Smooth muscle cell of trachea (primary cell): Measurements from ENCODE around the gene PIK3R2. TPM values are rescaled to one million over a fixed set of nuclear protein-coding genes. Genes with fewer than 3 reads are reported as not detected.

Source experiments
- total RNA-seq: library from RNA; depleted of rRNA; stranded (reverse); fragments of >200 nt; gene quantifications from 2 replicates; pipeline ENCODE4 v1.2.1, GENCODE V29; 2014

PIK3R2 gene
- total RNA-seq, result 21.5 and 50.6 TPM in 2 replicates

DNA sequence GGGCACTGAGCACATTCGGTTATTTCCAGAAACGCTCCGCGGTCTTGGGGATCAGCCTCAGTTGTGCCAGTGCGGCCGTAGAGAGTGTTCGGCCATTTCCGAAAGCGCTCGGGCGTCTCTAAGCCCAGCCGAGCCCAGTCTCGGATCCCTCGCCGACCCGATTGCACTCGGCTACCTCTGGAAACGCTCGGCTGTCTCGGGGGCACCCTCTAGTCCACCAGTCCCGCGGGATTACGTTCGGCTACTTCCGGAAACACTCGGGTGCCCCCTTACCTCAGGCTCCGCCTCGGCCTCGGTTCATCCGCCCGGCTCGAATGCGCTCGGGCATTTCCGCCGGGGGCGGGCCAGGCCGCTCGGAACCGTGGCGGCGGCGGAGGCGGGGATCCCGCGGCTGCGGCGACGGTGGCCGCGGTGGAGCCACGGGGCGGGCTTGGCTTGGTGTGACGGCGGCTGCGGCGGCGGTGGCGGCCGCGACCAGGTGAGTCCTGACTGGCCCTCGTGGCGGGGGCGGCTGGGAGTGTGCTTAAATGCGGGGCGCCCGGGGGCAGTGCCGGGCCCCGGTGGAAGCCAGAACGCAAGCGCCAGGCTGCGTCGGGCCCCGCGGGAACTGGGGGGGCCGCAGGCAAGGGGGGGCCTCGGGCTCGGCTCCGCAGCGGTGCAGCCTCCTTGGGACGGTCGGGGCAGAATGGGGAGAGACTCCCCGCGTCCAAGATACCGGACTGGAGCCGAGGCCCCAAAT, at the start of gene PIK3R2:
Gene PIK3R2 (plus strand): TSS at position 347 of the 739 bp plus-strand sequence. CDS start 2,717 bp downstream, outside the sequence.

DNA sequence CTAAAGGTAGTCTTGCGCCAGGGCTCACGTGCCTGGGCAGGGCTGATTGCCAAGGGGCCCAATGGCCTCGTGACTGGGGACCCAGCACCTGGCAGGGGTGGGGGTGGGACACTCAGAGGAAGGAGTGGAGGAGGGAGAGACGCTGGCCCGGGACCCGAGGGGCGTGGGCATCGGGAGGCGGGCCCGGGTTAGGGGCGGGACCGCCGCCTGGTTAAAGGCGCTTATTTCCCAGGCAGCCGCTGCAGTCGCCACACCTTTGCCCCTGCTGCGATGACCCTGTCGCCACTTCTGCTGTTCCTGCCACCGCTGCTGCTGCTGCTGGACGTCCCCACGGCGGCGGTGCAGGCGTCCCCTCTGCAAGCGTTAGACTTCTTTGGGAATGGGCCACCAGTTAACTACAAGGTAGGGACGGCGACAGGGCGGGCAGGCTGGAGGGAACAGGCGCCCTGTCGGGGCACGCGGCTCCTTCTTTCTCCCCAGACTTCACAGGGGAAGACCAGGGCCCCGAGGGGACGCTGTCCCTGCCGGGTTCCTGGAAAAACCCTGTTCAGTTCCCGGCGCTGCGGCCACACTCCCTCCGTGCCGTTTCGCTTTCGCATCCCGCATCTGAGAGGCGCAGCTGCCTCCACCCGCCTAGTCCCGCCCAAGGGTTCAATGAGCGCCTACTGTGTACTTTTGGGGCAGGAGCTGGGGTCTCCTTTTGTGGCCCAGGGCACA, 20.8 kb downstream of the PIK3R2 start, which contains the start of gene IFI30:
Gene IFI30 (plus strand): TSS at position 242 of the 717 bp plus-strand sequence. CDS start 29 bp downstream, at position 271.

DNA sequence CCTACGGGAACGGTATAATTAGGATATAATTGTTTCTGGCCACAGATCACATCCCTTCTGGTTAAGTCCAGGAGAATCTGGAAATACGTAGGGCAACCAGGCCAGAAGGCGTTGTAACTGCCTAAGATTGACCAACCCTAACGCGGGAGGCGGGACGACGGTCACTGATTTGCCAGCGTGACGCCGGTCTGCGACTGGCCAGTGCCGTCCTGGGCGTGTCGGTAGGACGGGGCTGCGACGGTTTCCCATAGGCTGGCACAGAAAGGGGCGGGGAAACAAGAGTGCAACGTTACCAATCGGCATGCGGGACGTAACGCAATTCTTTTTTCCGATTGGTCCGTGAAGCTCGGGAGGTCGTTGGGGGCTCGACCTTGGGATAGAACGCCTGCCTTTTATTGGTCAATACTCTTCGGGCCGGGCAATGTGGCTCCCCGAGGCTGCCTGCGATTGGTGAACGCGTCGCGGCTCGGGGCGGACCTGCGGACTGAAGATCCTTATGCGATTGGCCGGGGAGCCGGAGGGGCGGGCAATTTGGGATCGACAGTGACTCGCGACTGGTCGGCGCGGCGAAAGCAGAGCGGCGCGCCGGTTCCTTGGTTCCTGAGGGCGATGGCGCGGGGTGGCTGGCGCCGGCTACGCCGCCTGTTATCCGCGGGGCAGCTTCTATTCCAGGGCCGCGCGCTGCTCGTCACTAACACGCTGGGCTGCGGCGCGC, 39.9 kb downstream of the PIK3R2 start, which contains the start of gene MPV17L2:
Gene MPV17L2 (plus strand): TSS at position 546 of the 715 bp plus-strand sequence. CDS start 64 bp downstream, at position 610.

DNA sequence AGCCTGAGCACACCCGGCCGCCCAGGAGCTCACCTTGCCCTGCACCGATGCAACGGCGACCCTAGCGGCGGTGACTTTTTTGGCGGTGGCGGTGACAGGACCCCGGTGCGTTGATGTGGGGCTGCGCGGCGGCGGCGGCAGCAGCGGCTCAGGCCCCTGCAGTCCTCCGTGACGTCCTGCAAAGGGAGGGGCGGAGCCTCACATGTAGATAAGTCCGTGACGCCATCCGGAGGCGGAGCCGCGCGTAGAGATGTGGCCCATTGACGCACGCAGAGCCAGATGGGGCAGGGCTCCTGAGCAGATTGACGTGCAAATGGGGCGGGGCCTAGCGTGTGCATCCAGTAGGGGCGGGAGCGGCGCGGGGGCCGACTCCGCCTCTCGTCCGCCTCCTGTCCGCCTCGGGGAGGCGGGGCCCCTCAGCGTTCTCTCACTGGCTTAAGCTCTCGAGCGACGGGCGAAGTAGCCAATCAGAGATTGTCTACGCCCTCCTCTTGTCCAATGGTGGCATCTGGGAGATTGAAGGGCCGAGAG, 51.0 kb downstream of the PIK3R2 start, which contains the start of gene RAB3A:
Gene RAB3A (minus strand): TSS at position 180 of the 531 bp plus-strand sequence. CDS start 1,302 bp downstream, outside the sequence.

Other genes with a start within 250 kb of the PIK3R2 start
- 35.4 and 44.2 TPM in 2 replicates for gene CCDC124, start 220.1 kb upstream of the PIK3R2 start, total RNA-seq
- 0.15 and 0.50 TPM in 2 replicates for gene KCNN1, start 186.1 kb upstream of the PIK3R2 start, total RNA-seq
- gene ARRDC2, start 145.0 kb upstream of the PIK3R2 start, total RNA-seq, result 7.1 and 7.3 TPM in 2 replicates
- 0.15 and 0.33 TPM in 2 replicates for gene IL12RB1, start 66.2 kb upstream of the PIK3R2 start, total RNA-seq
- 3.8 and 6.0 TPM in 2 replicates for gene MAST3, start 55.4 kb upstream of the PIK3R2 start, total RNA-seq
- 17.2 and 23.0 TPM in 2 replicates for gene IFI30, start 20.6 kb downstream of the PIK3R2 start, total RNA-seq
- 6.7 and 9.3 TPM in 2 replicates for gene MPV17L2, start 40.1 kb downstream of the PIK3R2 start, total RNA-seq
- 2.0 and 5.5 TPM in 2 replicates for gene RAB3A, start 50.9 kb downstream of the PIK3R2 start, total RNA-seq
- 0.87 and 6.0 TPM in 2 replicates for gene PDE4C, start 73.3 kb downstream of the PIK3R2 start, total RNA-seq
- gene IQCN, start 121.3 kb downstream of the PIK3R2 start, total RNA-seq, result 1.8 and 1.9 TPM in 2 replicates
- gene JUND, start 128.5 kb downstream of the PIK3R2 start, total RNA-seq, result 156 and 224 TPM in 2 replicates
- gene LSM4, start 169.9 kb downstream of the PIK3R2 start, total RNA-seq, result 131 and 245 TPM in 2 replicates
- 39.9 and 82.7 TPM in 2 replicates for gene PGPEP1, start 187.4 kb downstream of the PIK3R2 start, total RNA-seq
- 37.7 and 138 TPM in 2 replicates for gene GDF15, start 233.0 kb downstream of the PIK3R2 start, total RNA-seq
- 0.15 and 0.50 TPM in 2 replicates for gene LRRC25, start 244.5 kb downstream of the PIK3R2 start, total RNA-seq